ENCODE results near the gene PBX4. TPM values are rescaled to one million over a fixed set of nuclear protein-coding genes. Genes with fewer than 3 reads are reported as not detected.
A peak's percentile ranks its signal among the peaks of the same experiment; 100 is the strongest.

PBX4 gene
- total RNA-seq, 3 donors from 2014 or later (not counting 1 experiment from before 2014, with no cell fraction given) = 10.7 to 15.9 (median 11.1) TPM

- TF ChIP-seq CTCF (IDR thresholded peaks at IDR 0.05) = no peak
- no peak for ATAC-seq
- intact Hi-C loops (cut with micrococcal nuclease) = no loop called here
- no peaks in the 10 kb centered on the region for H3K27me3 Mint-ChIP-seq (ENCODE audit: low read depth in 2 of 2)
- H3K36me3 Mint-ChIP-seq = no peaks in the 10 kb centered on the region
- Histone ChIP-seq H3K36me3 (ENCODE audit: control insufficient read depth, insufficient read depth, low read length) (no peaks in the 10 kb centered on the region), H3K27me3 (ENCODE audit: control insufficient read depth, insufficient read depth, low read length) (no peaks in the 10 kb centered on the region), H3K9me3 (ENCODE audit: control insufficient read depth, insufficient read depth, low read length) (no peaks in the 10 kb centered on the region), H3K27ac (ENCODE audit: low read length) (no peak overlapping the region), H3K4me1 (ENCODE audit: control insufficient read depth, insufficient read depth, low read length) (no peaks in the 10 kb centered on the region), H3K4me3 (ENCODE audit: low read length) (no peak overlapping the region)
- no peak overlapping the region for H3K4me3 Mint-ChIP-seq
- WGBS (ENCODE audit: insufficient coverage) = 94% methylated on average over 26 of the region's 26 CpGs
- H3K4me1 Mint-ChIP-seq = no peaks in the 10 kb centered on the region
- H3K27ac Mint-ChIP-seq = no peak overlapping the region
- no peak for DNase-seq
- H3K9me3 Mint-ChIP-seq = no peaks in the 10 kb centered on the region
These were observed 56.4 kb downstream of the PBX4 start for GRCh38 chr19:19561946-19562664.

GRCh38 chr19:19559931-19560330 is 58.6 kb downstream of the PBX4 start:
- Mint-ChIP-seq H3K9me3 (no peaks in the 10 kb centered on the region), H3K4me3 (no peak overlapping the region), H3K4me1 (no peaks in the 10 kb centered on the region), H3K27ac (no peak overlapping the region), H3K27me3 (ENCODE audit: low read depth in 2 of 2) (no peaks in the 10 kb centered on the region), H3K36me3 (no peaks in the 10 kb centered on the region)
- intact Hi-C loops (cut with micrococcal nuclease) = no loop called here
- Histone ChIP-seq H3K27me3 (ENCODE audit: control insufficient read depth, insufficient read depth, low read length) (no peaks in the 10 kb centered on the region), H3K27ac (ENCODE audit: low read length) (no peak overlapping the region), H3K4me1 (ENCODE audit: control insufficient read depth, insufficient read depth, low read length) (no peaks in the 10 kb centered on the region), H3K36me3 (ENCODE audit: control insufficient read depth, insufficient read depth, low read length) (no peaks in the 10 kb centered on the region), H3K9me3 (ENCODE audit: control insufficient read depth, insufficient read depth, low read length) (no peaks in the 10 kb centered on the region), H3K4me3 (ENCODE audit: low read length) (no peak overlapping the region)
- ATAC-seq = no peak
- 65% methylated on average over 4 of the region's 4 CpGs for WGBS (ENCODE audit: insufficient coverage)
- no peak for TF ChIP-seq CTCF (IDR thresholded peaks at IDR 0.05)
- peak in 1 of 2 donors; percentile 31 for DNase-seq

- H3K27me3 ChIP-seq (ENCODE audit: control insufficient read depth, insufficient read depth, low read length) = no peaks in the 10 kb centered on the region
- H3K4me3 Mint-ChIP-seq = no peak overlapping the region
- 95% methylated on average over 16 of the region's 16 CpGs for WGBS (ENCODE audit: insufficient coverage)
- no peak for TF ChIP-seq CTCF (IDR thresholded peaks at IDR 0.05)
- no peaks in the 10 kb centered on the region for H3K9me3 Mint-ChIP-seq
- H3K4me3 ChIP-seq (ENCODE audit: low read length) = no peak overlapping the region
- no peaks in the 10 kb centered on the region for H3K9me3 ChIP-seq (ENCODE audit: control insufficient read depth, insufficient read depth, low read length)
- H3K36me3 ChIP-seq (ENCODE audit: control insufficient read depth, insufficient read depth, low read length) = no peaks in the 10 kb centered on the region
- no peaks in the 10 kb centered on the region for H3K36me3 Mint-ChIP-seq
- ATAC-seq (no peak), DNase-seq (no peak)
- no peaks in the 10 kb centered on the region for H3K27me3 Mint-ChIP-seq (ENCODE audit: low read depth in 2 of 2)
- intact Hi-C loops (cut with micrococcal nuclease) = no loop called here
- no peak overlapping the region for H3K27ac ChIP-seq (ENCODE audit: low read length)
- peaks cover 6% of the 10 kb centered on the region for H3K4me1 ChIP-seq (ENCODE audit: control insufficient read depth, insufficient read depth, low read length)
- H3K27ac Mint-ChIP-seq = no peak overlapping the region
- no peaks in the 10 kb centered on the region for H3K4me1 Mint-ChIP-seq
These were observed 59.9 kb downstream of the PBX4 start for GRCh38 chr19:19558636-19559035.

- no peaks in the 10 kb centered on the region for H3K9me3 ChIP-seq (ENCODE audit: control insufficient read depth, insufficient read depth, low read length)
- TF ChIP-seq CTCF (IDR thresholded peaks at IDR 0.05) = no peak
- Mint-ChIP-seq H3K27ac (no peak overlapping the region), H3K4me3 (no peak overlapping the region), H3K27me3 (ENCODE audit: low read depth in 2 of 2) (no peaks in the 10 kb centered on the region), H3K36me3 (no peaks in the 10 kb centered on the region), H3K4me1 (no peaks in the 10 kb centered on the region), H3K9me3 (no peaks in the 10 kb centered on the region)
- no peak for DNase-seq
- no peaks in the 10 kb centered on the region for H3K36me3 ChIP-seq (ENCODE audit: control insufficient read depth, insufficient read depth, low read length)
- no peak for ATAC-seq
- H3K27ac ChIP-seq (ENCODE audit: low read length) = no peak overlapping the region
- H3K4me3 ChIP-seq (ENCODE audit: low read length) = no peak overlapping the region
- intact Hi-C loops (cut with micrococcal nuclease) = no loop called here
- 85% methylated on average over 15 of the region's 15 CpGs for WGBS (ENCODE audit: insufficient coverage)
- H3K4me1 ChIP-seq (ENCODE audit: control insufficient read depth, insufficient read depth, low read length) = peaks cover 6% of the 10 kb centered on the region
- H3K27me3 ChIP-seq (ENCODE audit: control insufficient read depth, insufficient read depth, low read length) = no peaks in the 10 kb centered on the region
These were observed 60.4 kb downstream of the PBX4 start for GRCh38 chr19:19558055-19558454.
